B cell (primary cell): ENCODE measurements around the gene TMEM108.

Experiments used
- EZH2 ChIP-seq: IDR thresholded peaks from 2 replicates; pipeline ENCODE4 v1.6.1; 2012; ENCODE audit warnings: borderline replicate concordance, low read depth, mild to moderate bottlenecking, moderate library complexity, low read length; ENCODE audit not compliant: insufficient read depth, poor library complexity, severe bottlenecking
- TF ChIP-seq, protein P1 (sequence below): fragments of 200-600 bp; IDR thresholded peaks from one replicate; pipeline ENCODE4 v1.8.0; 2022; ENCODE audit warnings: antibody characterized with exemption, mild to moderate bottlenecking

GRCh38 chr3:133317866-133318265 is 279.7 kb downstream of the TMEM108 start:
- TF ChIP-seq, protein P1, sequence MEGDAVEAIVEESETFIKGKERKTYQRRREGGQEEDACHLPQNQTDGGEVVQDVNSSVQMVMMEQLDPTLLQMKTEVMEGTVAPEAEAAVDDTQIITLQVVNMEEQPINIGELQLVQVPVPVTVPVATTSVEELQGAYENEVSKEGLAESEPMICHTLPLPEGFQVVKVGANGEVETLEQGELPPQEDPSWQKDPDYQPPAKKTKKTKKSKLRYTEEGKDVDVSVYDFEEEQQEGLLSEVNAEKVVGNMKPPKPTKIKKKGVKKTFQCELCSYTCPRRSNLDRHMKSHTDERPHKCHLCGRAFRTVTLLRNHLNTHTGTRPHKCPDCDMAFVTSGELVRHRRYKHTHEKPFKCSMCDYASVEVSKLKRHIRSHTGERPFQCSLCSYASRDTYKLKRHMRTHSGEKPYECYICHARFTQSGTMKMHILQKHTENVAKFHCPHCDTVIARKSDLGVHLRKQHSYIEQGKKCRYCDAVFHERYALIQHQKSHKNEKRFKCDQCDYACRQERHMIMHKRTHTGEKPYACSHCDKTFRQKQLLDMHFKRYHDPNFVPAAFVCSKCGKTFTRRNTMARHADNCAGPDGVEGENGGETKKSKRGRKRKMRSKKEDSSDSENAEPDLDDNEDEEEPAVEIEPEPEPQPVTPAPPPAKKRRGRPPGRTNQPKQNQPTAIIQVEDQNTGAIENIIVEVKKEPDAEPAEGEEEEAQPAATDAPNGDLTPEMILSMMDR, result no peak
- no peak for TF ChIP-seq EZH2
